ENCODE measurements around the gene KDM6A. TPM values are rescaled to one million over a fixed set of nuclear protein-coding genes. Genes with fewer than 3 reads are reported as not detected.

The KDM6A gene
- total and polyA plus RNA-seq, 2 donors (not counting 1 experiment from before 2014, with no cell fraction given), result 33.3 to 57.0 TPM

GRCh38 chrX:44871114-44871645, 1.8 kb upstream of the KDM6A start:
- no peaks in the 10 kb centered on the region for H3K9me3 ChIP-seq (ENCODE audit: control extremely low read depth in 1 of 3, control insufficient read depth in 2 of 3, insufficient read depth in 1 of 3, low read length in 2 of 3)
- H2AFZ ChIP-seq (ENCODE audit: insufficient read depth, low read depth, low read length, poor library complexity, severe bottlenecking), result no peak overlapping the region
- TF ChIP-seq EZH2 (IDR thresholded peaks at IDR 0.05; ENCODE audit: borderline replicate concordance, insufficient read depth, low read depth, low read length, poor library complexity, severe bottlenecking), result no peak
- no peak for TF ChIP-seq CTCF (IDR thresholded peaks at IDR 0.05)
- intact Hi-C loops (cut with micrococcal nuclease), result loop anchor here (5.0 kb wide), 4 partner anchors 36 to 891 kb away; partner anchors contain the start of gene FUNDC1
- no peaks in the 10 kb centered on the region for H3K36me3 ChIP-seq (replicated peaks in 1 of 2; ENCODE audit: control extremely low read depth in 1 of 2, control insufficient read depth in 1 of 2, extremely low read depth in 1 of 2, insufficient read depth in 2 of 2, low read length in 1 of 2)
- H4K20me1 ChIP-seq (ENCODE audit: control insufficient read depth, insufficient read depth, low read length, poor library complexity, severe bottlenecking), result peaks cover 7% of the 10 kb centered on the region
- peaks cover 9 to 19% of the 10 kb centered on the region in 2 donors for H3K4me1 ChIP-seq (ENCODE audit: control insufficient read depth in 2 of 2, insufficient read depth in 2 of 2, low read length in 2 of 2)
- DNase-seq (no peak), ATAC-seq (ENCODE audit: low read depth) (no peak)
- no peaks in the 10 kb centered on the region for H3K27me3 ChIP-seq (replicated peaks in 1 of 4; ENCODE audit: control extremely low read depth in 1 of 4, control insufficient read depth in 3 of 4, insufficient read depth in 4 of 4, low read length in 3 of 4)
- H3K27ac Mint-ChIP-seq, result peak overlapping the region; percentile 15
- H3K4me2 ChIP-seq (replicated peaks; ENCODE audit: low read depth, low read length, poor library complexity, severe bottlenecking), result peak overlapping the region; percentile 77
- H3K4me1 Mint-ChIP-seq, result peaks cover 13% of the 10 kb centered on the region
- H3K27me3 Mint-ChIP-seq, result no peaks in the 10 kb centered on the region
- H3K4me3 Mint-ChIP-seq, result peak overlapping the region; percentile 59
- peaks cover 54% of the 10 kb centered on the region for H3K79me2 ChIP-seq (ENCODE audit: control insufficient read depth, insufficient read depth, low read length)
- peak overlapping the region in 1 of 2 donors; percentile 23 for H3K27ac ChIP-seq (ENCODE audit: low read length in 2 of 2)
- 90% methylated on average over 2 of the region's 16 CpGs for WGBS (ENCODE audit: insufficient coverage)
- ChIA-PET POLR2A (no interaction called here), CTCF (no interaction called here)
- no peaks in the 10 kb centered on the region for H3K9me3 Mint-ChIP-seq (ENCODE audit: insufficient read depth)
- H3K4me3 ChIP-seq (ENCODE audit: control extremely low read depth in 1 of 5, extremely low read depth in 1 of 5, insufficient read depth in 1 of 5, low read depth in 2 of 5, low read length in 4 of 5), result peak overlapping the region in 1 of 5 experiments; percentile 74
- no peak overlapping the region for H3K9ac ChIP-seq (ENCODE audit: low read length)

Measured in B cell (primary cell).